GM21723 (cell line): Measurements from ENCODE around the gene LPP.
A peak's percentile ranks its signal among the peaks of the same experiment; 100 is the strongest.

Experiments used
- ATAC-seq: cut with Tn5 transposase; IDR thresholded peaks from one replicate; pipeline ENCODE4 v1.9.1; 2021; ENCODE audit warnings: mild to moderate bottlenecking, moderate library complexity; ENCODE audit not compliant: unreplicated experiment

The LPP gene

DNA sequence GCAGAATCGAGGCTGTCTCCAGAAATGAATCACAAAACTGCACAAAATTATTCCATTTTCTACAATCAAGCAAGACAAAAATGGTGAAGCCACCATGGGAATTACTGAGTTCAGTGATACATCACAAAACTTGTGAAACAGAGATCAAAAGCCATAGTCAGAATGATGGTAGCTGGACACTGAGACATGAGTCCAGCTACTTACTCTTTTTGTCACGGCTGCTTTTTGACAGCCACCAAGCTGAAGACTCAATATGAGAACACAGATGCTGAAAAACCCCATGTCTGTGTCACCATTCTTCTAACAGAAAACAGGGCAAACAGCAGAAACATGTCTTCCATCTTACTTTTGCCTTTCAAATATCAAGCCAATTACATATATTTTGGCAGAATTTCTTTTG, 237.6 kb downstream of the LPP start:
- ATAC-seq, result no peak

DNA sequence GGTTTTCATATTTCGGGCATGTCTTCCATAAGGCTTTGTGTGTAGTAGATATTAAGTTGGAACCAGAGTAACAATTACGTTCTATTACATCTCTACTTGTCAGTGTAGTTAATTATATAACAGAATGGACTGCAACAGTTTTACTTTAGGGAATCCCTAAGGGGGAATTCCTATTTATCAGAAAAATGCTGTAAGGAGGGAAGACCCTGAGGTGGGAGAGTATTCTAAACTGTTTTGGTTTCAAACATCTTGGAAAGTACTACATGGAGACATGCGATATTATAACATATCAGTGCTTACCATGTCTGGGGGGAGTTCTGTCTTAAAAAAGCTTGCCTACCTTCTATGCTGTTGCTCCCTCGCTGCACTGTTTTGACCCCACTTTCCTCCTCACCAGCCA, 238.1 kb downstream of the LPP start:
- ATAC-seq, result no peak

DNA sequence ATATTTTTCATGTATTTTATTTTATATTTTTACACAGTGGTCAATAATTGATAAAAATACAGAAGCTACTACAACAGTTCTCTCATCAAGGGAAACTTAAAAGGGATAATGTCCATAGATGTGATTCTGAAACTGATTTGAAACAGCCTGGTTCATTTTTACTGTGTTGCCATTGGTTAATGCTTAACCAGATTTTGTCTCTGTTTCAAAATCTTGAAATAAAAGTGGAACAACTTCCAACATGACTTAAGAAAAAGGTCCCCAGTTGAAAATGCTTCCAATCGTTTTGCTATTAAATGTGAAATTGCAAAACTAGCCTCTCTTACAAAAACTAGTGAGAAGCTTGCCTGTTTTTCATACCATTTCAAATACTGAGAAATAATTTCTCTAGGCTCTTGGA, 240.7 kb downstream of the LPP start:
- no peak for ATAC-seq

DNA sequence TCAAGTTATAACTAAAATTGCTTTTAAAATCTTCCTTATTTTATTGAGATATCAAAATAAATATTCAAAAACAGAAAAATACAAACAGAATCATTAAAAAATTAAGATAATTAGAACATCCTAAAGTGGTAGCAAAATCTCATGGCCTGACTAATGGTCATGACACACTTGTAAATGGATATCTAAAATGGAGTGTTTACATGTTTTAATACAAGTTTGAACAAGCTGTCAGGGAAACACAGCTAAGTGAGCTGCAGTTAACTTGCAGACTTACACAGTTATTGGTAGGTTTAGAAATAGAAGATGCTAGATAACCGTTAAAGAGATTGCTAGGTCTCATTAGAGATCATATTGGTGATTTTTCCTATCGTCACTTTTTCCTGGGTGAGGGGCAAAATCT, 242.3 kb downstream of the LPP start:
- ATAC-seq, result no peak

DNA sequence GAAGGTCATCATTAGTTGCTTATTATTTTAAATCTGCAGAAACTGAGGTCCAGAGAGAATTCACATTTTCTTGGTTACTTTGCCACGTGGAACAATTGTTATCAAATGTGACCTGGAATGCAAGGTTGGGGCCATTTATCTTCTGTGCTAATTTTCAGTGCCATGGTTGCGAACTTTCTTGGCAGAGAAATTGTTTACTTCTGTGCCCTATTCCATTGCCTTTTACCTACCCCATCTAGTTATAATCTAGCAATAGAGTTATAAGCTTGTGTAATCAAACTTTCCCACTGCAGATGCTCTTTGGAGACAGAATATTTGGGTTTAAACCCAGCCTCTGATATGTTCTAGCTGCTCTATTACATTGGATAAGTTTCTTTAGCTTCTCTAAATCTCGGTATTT, 242.9 kb downstream of the LPP start:
- ATAC-seq, result no peak

DNA sequence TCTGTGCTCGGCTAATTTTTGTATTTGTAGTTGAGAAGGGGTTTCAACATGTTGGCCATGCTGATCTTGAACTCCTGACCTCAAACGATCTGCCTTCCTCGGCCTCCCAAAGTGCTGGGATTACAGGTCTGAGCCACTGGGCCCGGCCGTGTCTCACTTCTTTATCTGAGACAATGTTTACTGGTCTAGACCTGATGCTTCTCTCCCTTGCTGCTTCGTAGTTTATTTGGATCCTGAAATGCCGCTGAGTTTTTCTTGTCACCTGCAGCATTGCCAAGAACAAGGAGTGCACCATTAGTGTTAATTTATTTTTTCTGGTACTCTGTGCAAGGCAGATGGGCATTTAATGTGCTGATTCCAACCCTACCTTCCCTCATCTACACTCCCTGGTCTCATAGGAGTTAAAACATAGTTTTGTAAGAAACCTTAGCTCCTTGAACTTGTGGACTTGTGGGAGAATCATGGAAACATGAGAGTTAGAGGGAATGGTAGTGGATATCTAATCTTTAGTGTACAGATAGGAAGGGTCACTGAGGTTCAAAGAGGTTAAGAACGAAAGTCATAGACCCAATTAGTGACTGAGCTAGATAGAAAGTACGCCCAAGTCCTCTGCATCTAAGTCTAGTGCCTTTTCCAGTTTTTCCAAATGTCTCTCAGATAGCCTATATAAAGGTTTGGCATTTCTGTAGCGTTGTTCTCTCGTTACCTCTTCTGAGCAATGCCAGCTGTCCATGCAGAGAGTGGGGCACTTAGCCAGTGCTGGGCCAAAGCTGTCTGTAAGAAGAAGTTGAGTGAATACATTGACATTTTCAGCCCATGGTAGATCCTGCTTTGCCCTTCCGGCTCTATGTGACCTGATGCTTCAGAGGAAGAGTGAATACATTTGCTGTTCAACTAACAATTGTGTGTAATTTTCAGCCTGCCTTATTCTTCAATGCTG, 244.1 kb downstream of the LPP start:
- ATAC-seq, result no peak

DNA sequence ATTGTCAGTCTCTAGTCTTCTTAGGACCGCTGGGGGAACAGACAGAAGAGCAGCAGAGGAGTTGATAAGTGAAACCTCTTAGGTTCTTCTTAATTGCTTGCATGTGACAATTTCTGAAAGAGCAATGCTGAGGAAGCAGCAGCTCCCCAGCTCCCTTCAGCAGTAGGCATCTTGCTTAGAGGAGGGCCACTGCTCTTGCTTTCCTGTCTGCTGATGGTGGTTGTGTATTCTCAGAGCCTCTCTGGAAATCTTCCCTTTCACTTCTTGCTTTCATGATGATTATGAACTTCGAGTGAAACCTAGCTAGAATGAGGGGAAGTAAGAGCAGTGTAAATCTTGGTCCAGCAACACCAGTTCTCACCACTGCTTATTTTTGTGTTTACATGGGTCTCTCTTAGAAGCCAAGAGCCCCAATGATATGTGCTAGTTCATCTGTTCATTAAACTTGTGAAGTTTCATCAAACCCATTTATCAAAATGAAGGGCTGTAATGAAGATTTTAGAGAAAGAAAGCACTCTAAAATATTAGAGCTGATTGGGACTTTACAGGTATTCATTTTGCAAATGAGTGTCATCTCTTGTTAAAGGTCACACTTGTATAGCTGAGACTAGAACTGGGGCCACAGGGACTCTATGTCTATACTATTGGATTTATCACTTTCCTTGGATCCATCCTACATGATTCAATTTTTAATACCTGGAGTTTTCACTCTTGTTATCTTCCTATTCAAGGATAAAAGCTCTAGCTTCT, 246.7 kb downstream of the LPP start:
- peak; percentile 96 for ATAC-seq

DNA sequence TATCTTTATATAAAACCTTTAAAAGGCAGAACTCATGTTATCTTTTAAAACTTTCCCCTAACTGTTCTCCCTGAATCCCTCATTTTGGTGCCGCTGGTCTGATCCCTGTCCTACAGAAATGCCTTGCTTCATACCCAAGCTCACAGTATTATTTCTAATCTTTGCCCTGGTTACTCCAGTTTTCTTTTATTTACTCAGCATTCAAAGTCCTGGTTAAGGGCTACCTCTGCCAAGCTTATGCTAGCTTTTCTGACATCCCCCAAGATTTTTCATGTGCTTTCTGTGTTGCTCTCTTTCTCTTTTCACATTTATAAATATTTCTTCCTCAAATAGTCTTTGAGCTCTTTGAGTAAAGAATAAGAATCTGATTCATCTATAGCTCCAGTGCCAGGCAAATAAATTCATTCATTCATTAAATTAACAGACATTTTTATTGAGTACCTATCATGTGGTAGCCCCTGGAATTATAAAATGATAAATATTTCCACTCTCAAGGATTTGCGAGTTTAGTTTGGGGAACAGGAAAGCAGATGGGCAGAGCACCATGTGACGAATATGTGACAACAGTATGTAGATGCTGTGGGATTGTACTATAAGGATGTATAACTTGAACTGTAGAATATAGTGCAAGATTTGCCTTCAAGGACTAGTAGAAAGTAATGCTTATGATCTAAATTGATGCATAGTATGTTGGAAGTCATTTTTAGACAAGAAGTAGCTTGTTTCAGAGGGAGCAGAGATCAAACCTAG, 247.5 kb downstream of the LPP start:
- no peak for ATAC-seq

DNA sequence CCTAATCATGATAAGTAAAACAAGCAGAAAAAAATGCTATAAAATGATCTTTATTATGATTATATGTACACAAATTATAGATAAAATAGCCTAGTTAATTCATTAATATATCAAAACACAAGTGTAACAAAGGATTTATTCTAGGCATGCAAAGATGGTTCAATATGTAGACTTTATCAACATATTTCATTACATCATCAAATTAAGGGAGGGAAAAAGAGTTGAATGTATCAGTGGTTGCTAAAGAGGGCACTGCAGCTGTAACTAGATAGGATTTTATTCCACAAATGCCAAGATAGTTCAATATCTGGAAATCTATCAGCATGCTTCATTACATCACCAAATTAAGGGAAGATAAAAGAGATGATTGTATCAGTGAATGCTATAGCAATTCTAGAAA, 248.3 kb downstream of the LPP start:
- no peak for ATAC-seq

DNA sequence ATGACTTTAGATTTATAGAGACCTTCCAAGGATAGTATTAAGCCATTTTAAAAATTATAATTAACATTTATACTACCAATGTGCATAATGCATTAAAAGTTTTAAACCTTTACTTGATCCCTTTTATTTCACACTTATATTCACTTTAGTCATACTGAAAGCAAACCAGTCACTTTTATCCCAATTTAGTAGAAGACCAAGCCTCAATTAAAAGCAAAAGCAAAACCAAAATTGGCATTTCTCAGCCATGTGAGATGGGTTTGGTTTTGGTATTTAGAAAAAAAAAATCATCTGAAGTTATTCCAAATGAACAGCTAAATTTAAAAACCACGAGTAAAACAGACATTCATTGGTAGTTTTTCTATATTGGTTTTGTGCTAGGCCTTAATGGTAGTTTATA, 249.4 kb downstream of the LPP start:
- ATAC-seq, result no peak

DNA sequence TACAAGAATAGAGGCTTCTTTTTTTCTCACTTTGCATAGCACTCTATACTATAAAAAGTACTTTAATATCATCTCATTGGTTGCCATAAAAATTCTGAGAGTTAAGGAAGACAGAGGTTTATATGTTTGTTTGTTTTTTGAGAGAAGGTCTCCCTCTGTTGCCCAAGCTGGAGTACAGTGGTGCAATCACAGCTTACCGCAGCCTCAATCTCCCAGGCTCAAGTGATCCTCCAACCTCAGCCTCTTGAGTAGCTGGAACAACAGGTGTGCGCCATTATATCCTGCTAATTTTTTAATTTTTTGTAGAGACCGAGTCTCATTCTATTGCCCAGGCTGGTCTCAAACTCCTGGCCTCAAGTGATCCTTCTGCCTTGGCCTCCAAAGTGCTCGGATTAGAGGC, 250.2 kb downstream of the LPP start:
- ATAC-seq, result no peak

DNA sequence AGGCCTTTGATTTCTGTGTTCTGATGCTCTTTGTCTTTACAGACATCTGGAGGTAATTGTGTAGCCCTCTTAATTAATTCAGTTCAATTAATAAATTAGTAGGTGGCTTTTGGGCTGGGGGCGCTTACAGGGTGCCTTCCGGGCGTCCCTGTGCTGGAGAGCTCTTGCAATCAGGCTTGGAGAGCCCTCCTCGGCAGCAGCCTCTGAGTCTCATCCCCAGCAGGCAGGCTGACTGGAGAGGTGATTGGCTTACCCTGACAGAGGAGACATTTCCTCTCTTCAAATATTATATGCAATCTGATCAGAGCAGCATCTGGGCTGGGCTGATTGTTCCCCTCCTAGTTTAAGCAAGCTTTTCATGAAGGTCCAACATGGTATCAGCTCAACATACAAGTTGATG, 250.7 kb downstream of the LPP start:
- no peak for ATAC-seq

DNA sequence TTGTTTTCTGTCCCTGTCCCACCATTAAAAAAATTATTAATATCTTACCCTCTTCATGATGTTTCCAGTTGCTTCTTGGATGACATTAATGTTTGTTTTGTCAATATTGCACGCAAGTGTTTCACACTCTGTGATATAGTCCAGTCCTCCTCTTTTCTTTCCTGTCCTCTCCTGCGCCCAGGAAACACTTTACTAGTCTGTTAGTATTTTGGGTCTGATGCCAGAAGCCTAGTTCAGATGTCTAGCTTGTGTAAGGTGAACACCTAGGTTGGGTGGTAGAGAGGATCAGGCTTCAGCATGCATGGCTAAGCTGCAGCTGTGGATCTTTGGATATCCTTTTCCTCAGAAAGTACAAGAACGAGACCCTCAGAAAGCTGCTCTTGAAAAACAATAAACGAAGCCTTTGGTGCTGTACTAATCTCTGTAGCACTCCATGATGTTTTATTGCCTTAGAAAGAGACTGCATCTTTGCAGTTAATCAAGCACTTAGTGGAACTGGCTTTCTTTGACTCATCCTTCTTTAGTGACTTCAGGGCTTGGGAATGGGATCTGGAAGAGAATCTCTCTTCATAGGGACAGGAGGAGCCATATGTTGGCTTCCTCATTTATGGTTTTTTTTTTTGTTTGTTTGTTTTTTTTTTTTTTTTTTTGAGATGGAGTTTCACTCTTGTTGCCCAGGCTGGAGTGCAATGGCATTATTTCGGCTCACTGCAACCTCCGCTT, 253.4 kb downstream of the LPP start:
- ATAC-seq, result no peak

DNA sequence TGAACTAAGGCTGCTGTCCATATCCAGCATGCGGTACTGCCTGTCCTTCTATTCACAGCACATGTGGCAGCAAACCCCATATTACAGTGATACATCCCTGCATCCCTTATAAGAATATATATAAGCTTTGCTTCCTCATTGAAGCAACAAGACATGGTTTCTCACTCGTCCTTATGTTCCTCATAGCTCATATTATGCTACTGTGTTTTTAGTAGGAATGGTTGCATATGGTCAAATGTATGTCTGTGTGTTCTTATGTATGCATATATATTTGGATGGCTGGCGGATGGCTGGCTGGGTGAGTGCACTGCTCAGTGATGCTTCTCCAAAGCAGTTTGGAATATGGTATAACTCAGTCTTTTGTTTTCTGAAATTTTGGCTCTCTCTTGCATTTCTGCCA, 254.9 kb downstream of the LPP start:
- no peak for ATAC-seq

DNA sequence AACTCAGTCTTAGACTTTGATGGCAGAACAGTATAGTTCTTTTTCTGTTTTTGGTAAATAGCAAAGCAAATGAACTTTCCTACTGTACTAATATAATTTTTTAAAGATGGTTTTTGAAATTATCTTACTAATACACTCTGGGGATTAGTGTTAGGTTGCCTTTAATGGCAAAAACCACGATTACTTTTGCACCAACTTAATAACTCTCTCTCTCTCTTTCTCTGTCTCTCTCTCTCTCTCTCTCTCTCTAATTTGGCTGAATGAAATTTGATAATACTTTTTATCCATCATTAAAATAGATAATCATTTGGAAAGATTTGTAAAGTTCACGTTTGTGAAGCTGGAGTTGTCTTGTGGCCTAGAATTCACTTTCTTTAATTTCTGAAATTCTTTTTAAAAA, 257.8 kb downstream of the LPP start:
- no peak for ATAC-seq

DNA sequence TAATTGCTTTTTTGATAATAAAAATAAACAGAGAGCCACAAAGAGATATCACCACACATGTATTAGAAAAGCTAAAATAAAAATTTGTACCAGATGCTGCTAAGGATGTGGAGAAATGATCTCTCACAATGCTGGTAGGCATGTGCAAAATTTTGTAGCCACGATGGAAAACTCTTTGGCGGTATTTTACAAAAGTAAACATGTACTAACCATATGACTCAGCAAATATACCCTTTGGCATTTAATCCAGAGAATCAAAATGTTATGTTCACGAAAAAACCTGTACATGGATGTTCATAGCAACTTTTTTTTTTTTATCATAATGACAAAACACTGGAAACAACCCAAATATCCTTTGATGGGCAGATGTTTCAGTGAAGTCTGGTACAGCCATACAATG, 261.2 kb downstream of the LPP start:
- ATAC-seq, result no peak

DNA sequence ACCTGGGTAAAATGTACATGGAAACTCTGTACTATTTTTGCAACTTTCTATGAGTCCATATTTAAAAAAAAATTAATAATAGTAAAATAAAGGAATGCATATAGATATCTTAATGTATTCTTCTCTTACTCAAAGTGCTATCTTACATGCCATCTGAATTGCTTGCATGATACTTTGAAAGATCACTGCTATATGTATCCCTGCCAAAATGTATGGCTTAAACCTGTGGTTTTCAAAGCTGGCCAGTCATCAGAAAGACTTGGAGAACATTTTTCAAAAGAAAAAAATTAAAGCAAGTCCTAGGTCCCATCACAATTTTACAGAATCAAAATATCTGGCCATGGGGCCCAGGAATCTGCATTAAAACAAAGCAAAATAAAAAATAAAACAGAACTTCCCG, 262.1 kb downstream of the LPP start:
- ATAC-seq, result no peak

DNA sequence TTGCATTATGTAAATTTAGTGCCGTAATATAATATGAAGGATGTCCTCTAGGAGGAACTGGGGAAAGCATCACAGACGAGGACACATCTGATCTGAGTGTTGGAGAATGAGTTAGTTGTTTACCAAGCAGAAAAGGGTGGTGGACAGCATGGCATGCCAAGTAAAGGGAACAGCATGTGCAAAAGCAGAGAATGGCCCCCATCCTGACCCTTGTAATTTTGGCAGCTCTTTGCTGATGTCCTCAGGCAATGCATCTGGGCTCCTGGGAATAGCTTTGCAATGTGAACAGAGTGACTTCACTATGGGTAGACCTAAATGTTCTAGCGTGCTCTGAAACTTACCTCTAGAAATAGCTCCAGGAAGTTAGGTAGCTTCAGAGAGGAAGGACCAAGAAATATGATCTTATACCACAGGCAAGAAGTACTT, 263.3 kb downstream of the LPP start:
- ATAC-seq, result no peak

DNA sequence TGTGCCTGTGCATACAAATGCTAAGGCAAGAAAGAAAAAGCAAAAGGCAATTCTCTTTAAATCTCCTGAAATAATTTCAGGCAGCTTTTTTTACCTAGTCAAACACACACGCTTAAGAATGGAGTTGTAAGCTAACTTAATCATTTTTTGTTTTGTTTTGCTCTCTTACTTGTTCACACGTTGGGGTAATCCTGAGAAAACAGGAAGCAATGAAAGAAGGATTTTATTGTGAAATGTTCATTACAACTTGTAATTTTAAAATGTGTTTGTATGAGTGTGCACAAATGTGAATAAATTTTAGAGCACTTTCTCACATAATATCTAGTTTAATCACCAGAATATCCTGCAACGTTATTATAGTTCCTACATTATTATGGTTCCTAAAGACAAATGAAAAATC, 263.8 kb downstream of the LPP start:
- ATAC-seq, result no peak

DNA sequence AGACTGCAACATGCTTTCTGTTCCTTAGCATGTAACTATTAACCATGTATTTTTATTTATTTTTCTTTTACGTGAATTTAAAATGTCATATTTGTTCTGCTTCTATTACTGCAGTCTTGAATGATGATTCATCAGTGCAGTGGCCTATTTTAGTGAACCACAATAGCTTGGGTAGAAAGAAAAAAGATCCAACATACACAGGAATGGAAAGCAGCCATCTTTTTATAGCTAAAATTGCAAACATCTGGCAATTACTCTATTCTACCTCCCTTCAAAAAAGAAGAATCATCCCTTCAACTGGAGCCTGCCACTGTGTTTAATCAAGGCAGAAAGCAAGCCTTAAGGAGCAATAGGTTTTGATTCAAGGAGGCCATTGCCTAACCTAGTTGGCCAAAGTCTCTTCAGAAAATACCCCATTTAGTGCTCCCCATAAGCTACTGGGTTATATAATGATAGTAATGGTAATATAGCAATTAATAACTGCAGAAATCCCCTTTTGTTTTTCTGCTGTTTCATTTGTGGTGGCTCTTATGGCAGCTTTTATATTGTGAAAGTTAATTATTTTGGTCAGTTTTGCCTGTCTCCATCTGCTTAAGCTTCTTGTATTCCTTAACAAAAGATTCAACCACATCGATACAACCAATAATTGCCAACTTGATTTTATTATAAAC, 267.3 kb downstream of the LPP start:
- peak; percentile 31 for ATAC-seq
